Measurements from ENCODE around the gene PLEKHG3. TPM values are rescaled to one million over a fixed set of nuclear protein-coding genes. Genes with fewer than 3 reads are reported as not detected.

Gene PLEKHG3
- total and polyA plus RNA-seq, 2 experiments from 2014 or later = 23.0 to 83.1 TPM

GRCh38 chr14:64696355-64696857 is 7.8 kb upstream of the PLEKHG3 start (continued):
- TF ChIP-seq ETS1 (IDR thresholded peaks at IDR 0.05) (no peak), ZNF331 (CRISPR knock-in tag; IDR thresholded peaks at IDR 0.05; ENCODE audit: low read depth) (no peak), EZH2 (IDR thresholded peaks at IDR 0.05; ENCODE audit: low read depth, unreplicated experiment) (no peak), ZNF114 (CRISPR knock-in tag; IDR thresholded peaks at IDR 0.05) (no peak)

GRCh38 chr14:64698903-64699302 is 5.3 kb upstream of the PLEKHG3 start:
- Histone ChIP-seq H3K4me3 (peak overlapping the region; percentile 14; the same call in 1 of the 2 replicates), H3K4me1 (ENCODE audit: insufficient read depth) (peaks cover 58% of the 10 kb centered on the region), H2AFZ (no peak overlapping the region), H3F3A (replicated peaks; ENCODE audit: low read depth) (peaks cover 25% of the 10 kb centered on the region; the same call in 1 of the 2 replicates), H3K9me2 (ENCODE audit: insufficient read depth) (no peaks in the 10 kb centered on the region), H3K4me2 (peak overlapping the region; percentile 56), H3K27ac (ENCODE audit: low read depth) (0 out of 2 replicates have a peak overlapping the region, but pooled peaks have one; percentile 7), H3K27me3 (ENCODE audit: insufficient read depth) (no peaks in the 10 kb centered on the region), H3K36me3 (ENCODE audit: insufficient read depth) (no peaks in the 10 kb centered on the region), H4K20me1 (replicated peaks; ENCODE audit: insufficient read depth) (no peaks in the 10 kb centered on the region), H3K79me2 (replicated peaks; ENCODE audit: insufficient read depth) (no peaks in the 10 kb centered on the region)
- Mint-ChIP-seq H3K9me3 (no peaks in the 10 kb centered on the region), H3K27ac (no peak overlapping the region), H3K27me3 (ENCODE audit: insufficient read depth, low read depth, poor library complexity) (peaks cover 8% of the 10 kb centered on the region), H3K36me3 (ENCODE audit: low read depth) (no peaks in the 10 kb centered on the region), H3K4me3 (no peak overlapping the region; the same call in 2 of the 3 replicates), H3K4me1 (peaks cover 67% of the 10 kb centered on the region)
- TF ChIP-seq ZNF114 (CRISPR knock-in tag; IDR thresholded peaks at IDR 0.05) = no peak
- no peak for TF ChIP-seq ZNF331 (CRISPR knock-in tag; IDR thresholded peaks at IDR 0.05; ENCODE audit: low read depth)
- TF ChIP-seq ZNF462 (CRISPR knock-in tag; IDR thresholded peaks at IDR 0.05) = no peak
- no peak for TF ChIP-seq CTCF (conservative IDR thresholded peaks at IDR 0.05; ENCODE audit: low read depth in 2 of 2)
- no peak for TF ChIP-seq REST (IDR thresholded peaks at IDR 0.05; ENCODE audit: unreplicated experiment)
- TF ChIP-seq STAT1 (IDR thresholded peaks at IDR 0.05; ENCODE audit: unreplicated experiment) = no peak
- ATAC-seq (no peak), DNase-seq (ENCODE audit: low spot score) (no peak)
